HEK293 (cell line): ENCODE data around the gene CNIH1.
A peak's percentile ranks its signal among the peaks of the same experiment; 100 is the strongest.

Source experiments
- CTCF ChIA-PET: fragments of 350-600 bp; formaldehyde crosslinking; extraction: SDS; loops from one replicate; lab custom pipeline; 2021; ENCODE audit warnings: antibody characterized with exemption; lab: Yijun Ruan, JAX
- POLR2A ChIA-PET: fragments of 300-600 bp; formaldehyde crosslinking; extraction: SDS; loops from one replicate; lab custom pipeline; 2020; ENCODE audit warnings: antibody characterized with exemption, inconsistent platforms; lab: Yijun Ruan, JAX
- H3K27ac ChIP-seq: fragments of 200-500 bp; sonication (Bioruptor generic); 2 replicates; pipeline ENCODE4 v1.5.1; 2014; ENCODE audit warnings: low read depth, low read length, control low read depth, inconsistent platforms; ENCODE audit errors: extremely low read depth
- H3K36me3 ChIP-seq, 2 experiments: fragments of 200-500 bp in 1 of 2; sonication (Bioruptor generic) in 1 of 2; 1 replicate in 1 of 2; 2 replicates in 1 of 2; pipeline ENCODE4 v1.5.1; 2014 to 2017; ENCODE audit warnings: inconsistent platforms in 2 of 2, low read length in 2 of 2; ENCODE audit not compliant: control insufficient read depth in 2 of 2, insufficient read depth in 1 of 2
- H3K4me1 ChIP-seq: fragments of 200-500 bp; sonication (Bioruptor generic); 2 replicates; pipeline ENCODE4 v1.5.1; 2014; ENCODE audit warnings: mild to moderate bottlenecking, low read length, inconsistent platforms; ENCODE audit not compliant: control insufficient read depth, insufficient read depth
- H3K4me3 ChIP-seq: 2 replicates; pipeline ENCODE4 v1.5.1; 2011; ENCODE audit warnings: low read depth, mild to moderate bottlenecking, control low read depth, low read length, moderate library complexity
- H3K9me3 ChIP-seq: fragments of 200-500 bp; sonication (Bioruptor generic); 2 replicates; pipeline ENCODE4 v1.5.1; 2014; ENCODE audit warnings: low read depth, low read length, inconsistent platforms; ENCODE audit not compliant: control insufficient read depth, insufficient read depth
- GLIS1 ChIP-seq: fragments of 450-650 bp; formaldehyde crosslinking; IDR thresholded peaks from 2 replicates; pipeline ENCODE4 v1.5.1; 2016; ENCODE audit warnings: missing biosample characterization, missing genetic modification characterization
- HOXC10 ChIP-seq: sonication (generic); formaldehyde crosslinking; IDR thresholded peaks from 2 replicates; pipeline ENCODE4 v1.8.1; 2023; ENCODE audit warnings: mild to moderate bottlenecking, missing genetic modification reagents
- PRDM10 ChIP-seq: fragments of 450-650 bp; formaldehyde crosslinking; IDR thresholded peaks from 2 replicates; pipeline ENCODE4 v1.5.1; 2016; ENCODE audit warnings: missing biosample characterization, missing genetic modification characterization
- PRDM6 ChIP-seq: fragments of 450-650 bp; formaldehyde crosslinking; IDR thresholded peaks from 2 replicates; pipeline ENCODE4 v1.5.1; 2017; ENCODE audit warnings: missing biosample characterization, missing genetic modification characterization
- REST ChIP-seq: fragments of 450-650 bp; formaldehyde crosslinking; IDR thresholded peaks from 2 replicates; pipeline ENCODE4 v1.5.1; 2016; ENCODE audit warnings: missing biosample characterization, missing genetic modification characterization
- SP7 ChIP-seq: fragments of 450-650 bp; formaldehyde crosslinking; IDR thresholded peaks from 2 replicates; pipeline ENCODE4 v1.5.1; 2016; ENCODE audit warnings: missing biosample characterization, missing genetic modification characterization
- TCF7L2 ChIP-seq: IDR thresholded peaks from 2 replicates; pipeline ENCODE4 v1.6.1; 2011; ENCODE audit warnings: low read depth, mild to moderate bottlenecking, inconsistent platforms, low read length, moderate library complexity, borderline replicate concordance
- WT1 ChIP-seq: fragments of 450-650 bp; formaldehyde crosslinking; IDR thresholded peaks from 2 replicates; pipeline ENCODE4 v1.5.1; 2016; ENCODE audit warnings: missing biosample characterization, missing genetic modification characterization
- YY2 ChIP-seq: fragments of 450-650 bp; formaldehyde crosslinking; IDR thresholded peaks from 2 replicates; pipeline ENCODE4 v1.5.1; 2016; ENCODE audit warnings: missing biosample characterization, missing genetic modification characterization
- ZBTB7A ChIP-seq: fragments of 450-650 bp; formaldehyde crosslinking; IDR thresholded peaks from 2 replicates; pipeline ENCODE4 v1.5.1; 2016; ENCODE audit warnings: low read depth, missing biosample characterization, missing genetic modification characterization
- ZFP69B ChIP-seq: fragments of 450-650 bp; formaldehyde crosslinking; IDR thresholded peaks from 2 replicates; pipeline ENCODE4 v1.5.1; 2016; ENCODE audit warnings: missing biosample characterization, missing genetic modification characterization
- ZNF169 ChIP-seq: fragments of 450-650 bp; formaldehyde crosslinking; IDR thresholded peaks from 2 replicates; pipeline ENCODE4 v1.5.1; 2016; ENCODE audit warnings: missing biosample characterization, missing genetic modification characterization
- ZNF19 ChIP-seq: fragments of 450-650 bp; formaldehyde crosslinking; IDR thresholded peaks from 2 replicates; pipeline ENCODE4; 2016; ENCODE audit warnings: missing biosample characterization, missing genetic modification characterization, low read depth
- ZNF366 ChIP-seq: fragments of 450-650 bp; formaldehyde crosslinking; conservative IDR thresholded peaks from 2 replicates; pipeline ENCODE4 v1.5.1; 2016; ENCODE audit warnings: missing biosample characterization, missing genetic modification characterization
- ZNF394 ChIP-seq: fragments of 450-650 bp; formaldehyde crosslinking; IDR thresholded peaks from 2 replicates; pipeline ENCODE4 v1.5.1; 2016; ENCODE audit warnings: missing biosample characterization, missing genetic modification characterization, mild to moderate bottlenecking, moderate library complexity, borderline replicate concordance
- ZNF426 ChIP-seq: fragments of 450-650 bp; formaldehyde crosslinking; IDR thresholded peaks from 2 replicates; pipeline ENCODE4 v1.5.1; 2017; ENCODE audit warnings: missing biosample characterization, missing genetic modification characterization, mild to moderate bottlenecking, inconsistent platforms, moderate library complexity
- ZNF510 ChIP-seq: fragments of 450-650 bp; formaldehyde crosslinking; IDR thresholded peaks from 2 replicates; pipeline ENCODE4 v1.5.1; 2018; ENCODE audit warnings: mild to moderate bottlenecking, missing genetic modification characterization, missing biosample characterization; ENCODE audit not compliant: insufficient replicate concordance
- ZNF624 ChIP-seq: fragments of 450-650 bp; formaldehyde crosslinking; IDR thresholded peaks from 2 replicates; pipeline ENCODE4 v1.5.1; 2017; ENCODE audit warnings: missing biosample characterization, missing genetic modification characterization
- ZNF654 ChIP-seq: fragments of 450-650 bp; formaldehyde crosslinking; IDR thresholded peaks from 2 replicates; pipeline ENCODE4 v1.5.1; 2016; ENCODE audit warnings: low read depth, missing biosample characterization, missing genetic modification characterization
- ZNF660 ChIP-seq: fragments of 450-650 bp; IDR thresholded peaks from 2 replicates; pipeline ENCODE4 v1.5.1; 2018; ENCODE audit warnings: missing biosample characterization, mild to moderate bottlenecking, missing genetic modification characterization
- ZNF664 ChIP-seq: fragments of 450-650 bp; formaldehyde crosslinking; IDR thresholded peaks from 2 replicates; pipeline ENCODE4 v1.5.1; 2016; ENCODE audit warnings: missing biosample characterization, missing genetic modification characterization
- ZNF777 ChIP-seq: fragments of 450-650 bp; formaldehyde crosslinking; IDR thresholded peaks from 2 replicates; pipeline ENCODE4 v1.5.1; 2017; ENCODE audit warnings: missing biosample characterization, missing genetic modification characterization, borderline replicate concordance

Gene CNIH1

GRCh38 chr14:54474232-54474793, 33.1 kb upstream of the CNIH1 start:
- H3K4me3 ChIP-seq, result no peak overlapping the region
- POLR2A ChIA-PET, result no interaction called here

GRCh38 chr14:54472315-54472714, 31.1 kb upstream of the CNIH1 start:
- POLR2A ChIA-PET, result no interaction called here
- TF ChIP-seq WT1 (tag by site-specific recombination) (peak; percentile 89), PRDM6 (tag by site-specific recombination) (peak; percentile 23; the same call in 1 of the 2 replicates), GLIS1 (tag by site-specific recombination) (no peak), SP7 (tag by site-specific recombination) (peak; percentile 46; the same call in 1 of the 2 replicates)

More at GRCh38 chr14:54474232-54474793, 33.1 kb upstream of the CNIH1 start:
- TF ChIP-seq ZNF624 (tag by site-specific recombination) (no peak), WT1 (tag by site-specific recombination) (peak; percentile 89), REST (tag by site-specific recombination) (peak; percentile 20; the same call in 1 of the 2 replicates), PRDM10 (tag by site-specific recombination) (peak; percentile 73)
- Histone ChIP-seq H3K36me3 (peaks cover 16 to 25% of the 10 kb centered on the region in 2 experiments; a peak in 2 of 3 replicates), H3K9me3 (no peaks in the 10 kb centered on the region), H3K4me1 (peaks cover 18% of the 10 kb centered on the region), H3K27ac (no peak overlapping the region)
- CTCF ChIA-PET, result interaction anchor here (1.8 kb wide), 1 partner anchor 14 kb away, joined by 4 read pairs; the partner anchor contains the start of gene GMFB

GRCh38 chr14:54471641-54472040, 30.5 kb upstream of the CNIH1 start:
- Histone ChIP-seq H3K9me3 (no peaks in the 10 kb centered on the region), H3K27ac (no peak overlapping the region), H3K4me1 (peaks cover 18% of the 10 kb centered on the region), H3K36me3 (peaks cover 0 to 6% of the 10 kb centered on the region in 2 experiments; a peak in 1 of 3 replicates), H3K4me3 (no peak overlapping the region)
- ChIA-PET POLR2A (no interaction called here), CTCF (no interaction called here)
- TF ChIP-seq ZNF510 (no peak), ZNF394 (tag by site-specific recombination) (no peak), TCF7L2 (no peak), ZNF664 (tag by site-specific recombination) (no peak), ZNF366 (tag by site-specific recombination) (no peak), ZNF654 (tag by site-specific recombination) (no peak), ZNF777 (no peak), ZNF660 (tag by site-specific recombination) (no peak), YY2 (no peak), ZNF169 (no peak), ZNF426 (no peak), ZBTB7A (tag by site-specific recombination) (no peak), ZFP69B (tag by site-specific recombination) (no peak), ZNF19 (tag by site-specific recombination) (no peak), HOXC10 (CRISPR knock-in tag) (no peak), SP7 (tag by site-specific recombination) (no peak)

More at GRCh38 chr14:54472315-54472714, 31.1 kb upstream of the CNIH1 start:
- Histone ChIP-seq H3K4me1 (peaks cover 18% of the 10 kb centered on the region), H3K9me3 (no peaks in the 10 kb centered on the region), H3K27ac (no peak overlapping the region), H3K36me3 (peaks cover 3 to 9% of the 10 kb centered on the region in 2 experiments; a peak in 2 of 3 replicates), H3K4me3 (no peak overlapping the region)
- CTCF ChIA-PET, result interaction anchor here (0.6 kb wide), 1 partner anchor 13 kb away, joined by 3 read pairs; no protein-coding TSS in a partner anchor
